ENCODE measurements around the gene HIBADH.

Gene HIBADH

DNA sequence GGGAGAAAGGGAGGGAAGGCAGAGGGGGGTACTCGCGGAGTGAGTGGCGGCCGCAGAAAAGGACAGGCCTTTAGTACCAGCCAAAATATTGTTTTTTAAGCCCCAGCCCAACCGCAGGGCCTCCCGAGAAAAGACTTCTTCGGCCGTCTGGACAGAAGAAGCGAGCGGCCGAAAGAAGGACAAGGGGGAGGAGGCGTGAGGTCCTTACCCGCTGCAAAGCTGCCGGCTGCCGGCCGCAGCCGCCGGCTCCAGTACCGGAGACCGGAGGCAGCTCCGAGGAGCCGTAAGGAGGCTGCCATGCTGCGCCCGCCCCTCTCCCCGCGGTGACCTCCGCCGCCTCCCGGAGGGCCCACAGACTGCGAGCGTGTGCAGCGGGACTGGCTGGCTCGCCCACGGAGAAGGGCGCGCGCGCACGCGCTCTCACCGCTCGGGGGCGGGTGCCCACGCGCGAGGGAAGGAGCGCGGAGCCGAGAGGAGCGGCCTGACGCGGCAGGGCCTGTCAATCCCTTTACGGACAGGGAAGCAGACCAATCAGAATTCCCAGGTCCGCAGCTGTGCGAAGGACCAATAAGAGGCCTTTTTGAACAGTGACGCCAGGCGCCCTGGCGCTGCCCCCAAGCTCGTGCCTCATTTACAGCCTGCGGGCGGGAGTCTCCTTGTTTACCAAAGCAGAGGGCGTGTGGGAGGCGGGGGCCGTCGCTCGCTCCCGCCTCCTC, at the start of gene HIBADH:
TSS of gene HIBADH (minus strand) at position 394 of the 716 bp plus-strand sequence. CDS start at position 299, 95 bp downstream.
- DNase-seq: peak; percentile 100

DNA sequence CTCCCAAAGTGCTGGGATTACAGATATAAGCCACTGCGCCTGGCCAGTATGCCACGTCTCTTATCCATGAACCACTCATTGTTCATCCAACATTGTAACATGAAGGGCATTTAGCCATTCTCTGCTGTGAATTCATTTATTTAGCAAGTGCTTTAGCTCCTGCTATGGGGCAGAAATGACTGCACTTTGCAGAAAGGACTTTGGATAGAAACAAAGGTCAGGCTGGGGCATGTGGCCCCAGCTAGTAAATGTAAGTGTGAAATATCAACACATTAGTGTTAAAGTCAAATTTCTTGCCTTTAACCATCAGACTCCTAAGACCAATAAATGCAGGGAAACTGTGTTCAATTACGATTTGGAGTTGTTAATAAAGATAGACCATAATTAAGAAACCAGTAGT, 49.5 kb upstream of the HIBADH start:
- no peak for DNase-seq

DNA sequence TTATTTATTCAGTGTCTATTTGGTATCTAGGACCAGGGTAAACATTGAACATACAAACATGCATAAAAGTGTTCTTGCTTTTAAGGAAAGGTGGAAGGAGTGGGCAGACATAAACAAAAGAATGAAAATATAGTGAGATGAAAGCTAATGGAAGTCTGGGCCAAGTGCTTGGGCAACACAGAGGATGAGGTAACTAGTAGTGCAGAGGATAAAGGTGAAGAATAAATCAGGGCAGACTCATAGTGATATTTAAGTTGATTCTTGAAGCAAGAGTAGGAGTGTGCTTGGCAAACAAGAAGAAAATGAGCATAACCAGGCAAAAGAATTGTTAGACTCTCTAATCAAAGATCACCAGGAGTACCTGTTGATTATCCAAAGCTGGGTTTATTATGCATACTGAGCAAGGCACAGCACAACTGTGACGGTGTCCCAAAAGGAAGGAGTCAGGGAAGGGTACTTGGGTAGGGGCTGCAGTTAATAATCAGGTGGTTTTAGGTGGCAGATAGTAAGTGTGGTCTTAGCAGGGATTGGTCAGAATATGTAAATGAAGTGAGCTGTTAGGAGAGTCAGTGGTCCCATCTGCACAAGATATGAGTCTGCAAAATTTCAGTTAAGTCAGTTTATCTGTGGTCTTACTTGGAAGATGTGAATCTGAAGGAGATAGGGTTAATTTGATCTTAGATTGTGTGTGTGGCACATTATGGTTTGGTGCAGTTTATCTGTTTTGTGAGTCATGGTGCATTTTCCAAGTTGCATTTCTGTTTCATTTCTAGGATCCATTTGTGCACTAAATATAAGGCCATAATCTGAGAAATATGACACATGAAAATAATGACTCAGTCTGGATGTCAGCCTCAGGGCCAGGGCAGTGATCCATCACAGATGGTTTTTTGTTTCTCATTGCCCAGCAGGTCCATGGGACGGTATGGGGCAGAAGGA, 46.7 kb upstream of the HIBADH start:
- DNase-seq: no peak

DNA sequence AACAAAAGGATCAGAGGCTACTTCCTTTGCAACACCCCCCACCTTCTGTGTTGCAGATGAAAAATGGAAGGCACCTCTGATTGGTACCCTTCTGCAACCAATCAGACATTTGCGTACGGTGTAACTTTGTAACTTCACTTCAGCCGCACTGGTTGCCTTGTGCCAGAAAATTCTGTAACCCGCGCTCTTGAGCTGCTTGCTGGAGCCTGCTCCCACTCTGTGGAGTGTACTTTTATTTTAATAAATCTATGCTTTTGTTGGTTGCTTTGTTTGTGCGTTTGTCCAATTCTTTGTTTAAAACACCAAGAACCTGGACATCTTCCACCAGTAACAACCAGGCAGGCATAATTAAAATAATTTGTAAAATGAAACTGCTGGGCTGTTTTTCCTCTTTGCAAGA, 45.8 kb upstream of the HIBADH start:
- no peak for DNase-seq

DNA sequence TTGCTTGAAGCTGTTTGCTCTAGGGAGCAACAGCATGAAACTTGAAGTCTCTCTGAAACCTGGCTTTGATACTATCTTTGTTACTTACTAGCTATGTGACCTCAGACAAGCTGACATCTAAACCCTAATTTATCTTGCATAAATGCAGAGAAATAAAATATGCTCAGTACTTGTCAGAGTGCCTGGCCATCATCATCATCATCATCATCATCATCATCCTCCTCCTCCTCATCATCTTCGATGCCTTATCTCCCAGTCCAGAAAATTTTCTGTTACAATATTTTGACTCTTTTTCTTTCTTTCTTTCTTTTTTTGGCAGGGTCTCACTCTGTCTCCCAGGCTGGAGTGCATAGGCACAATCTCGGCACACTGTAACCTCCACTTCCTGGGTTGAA, 42.5 kb upstream of the HIBADH start:
- no peak for DNase-seq

DNA sequence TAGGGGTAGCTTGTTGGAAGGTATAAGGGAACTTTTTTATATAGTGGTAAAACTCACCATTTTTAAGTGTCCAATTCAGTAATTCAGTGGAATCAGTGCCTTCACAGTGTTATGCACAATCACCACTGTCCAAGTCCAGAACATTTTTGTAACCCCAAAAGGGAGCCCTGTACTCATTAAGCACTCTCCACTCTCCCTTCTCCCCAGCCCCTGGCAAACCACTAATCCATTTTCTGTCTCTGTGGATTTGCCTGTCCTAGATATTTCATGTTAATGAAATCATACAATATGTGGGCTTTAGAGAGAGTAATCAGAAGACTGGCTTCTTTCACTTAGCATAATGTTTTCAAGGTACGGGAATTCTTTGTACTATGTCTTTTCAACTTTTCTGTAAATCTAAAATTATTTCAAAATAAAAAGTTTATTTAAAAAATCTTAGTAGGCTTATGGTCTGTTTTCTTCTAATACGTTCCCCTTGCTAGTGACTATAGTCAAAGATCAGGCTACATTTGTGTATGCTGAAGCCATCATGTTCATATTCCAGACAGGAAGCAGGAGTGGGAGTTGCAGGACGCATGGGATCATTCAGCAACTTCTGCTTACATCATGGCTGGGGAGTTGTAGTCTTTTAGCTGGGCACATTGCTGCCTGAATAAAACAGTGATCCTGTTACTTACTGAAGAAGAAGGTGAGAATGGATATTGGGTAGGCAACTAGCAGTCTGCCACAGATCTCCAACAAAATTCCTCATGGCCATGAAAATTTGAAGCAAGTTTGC, 41.9 kb upstream of the HIBADH start:
- DNase-seq: no peak

DNA sequence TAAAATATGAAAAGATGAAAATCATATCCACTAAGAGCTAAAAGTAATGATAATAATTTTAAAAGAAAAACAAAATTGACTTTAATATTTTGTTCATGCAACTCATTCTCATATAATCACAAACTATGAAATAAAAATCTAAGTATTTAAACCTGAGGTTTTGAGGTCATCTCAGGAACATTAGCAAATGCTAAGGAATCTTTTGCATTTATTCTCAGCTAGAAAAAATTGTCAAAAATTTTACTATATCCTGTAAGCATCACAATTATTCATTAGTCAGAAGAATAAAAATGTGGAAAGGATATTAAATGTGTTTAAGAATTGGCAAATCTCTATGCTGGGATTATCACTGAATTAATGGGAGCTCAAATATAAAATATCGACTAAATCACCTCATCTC, 40.5 kb upstream of the HIBADH start:
- no peak for DNase-seq

DNA sequence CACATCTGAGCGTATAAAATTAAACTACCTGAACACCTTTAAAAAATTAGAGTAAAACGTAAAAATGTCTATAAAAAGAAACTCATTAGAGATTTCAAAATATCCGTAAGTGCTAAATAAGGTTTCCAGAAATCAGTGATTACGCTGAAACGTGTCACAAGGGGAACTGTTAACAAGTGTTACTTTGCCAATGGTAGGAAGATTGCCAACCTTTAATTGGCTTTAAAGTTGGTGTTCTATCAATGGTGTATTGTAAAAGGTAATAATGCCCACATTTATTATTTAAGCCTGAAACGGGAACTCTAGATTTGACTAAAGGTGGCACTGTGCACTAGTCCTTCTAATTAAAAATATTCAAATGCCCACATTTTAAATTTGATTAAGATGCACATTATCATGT, 37.8 kb upstream of the HIBADH start:
- no peak for DNase-seq

DNA sequence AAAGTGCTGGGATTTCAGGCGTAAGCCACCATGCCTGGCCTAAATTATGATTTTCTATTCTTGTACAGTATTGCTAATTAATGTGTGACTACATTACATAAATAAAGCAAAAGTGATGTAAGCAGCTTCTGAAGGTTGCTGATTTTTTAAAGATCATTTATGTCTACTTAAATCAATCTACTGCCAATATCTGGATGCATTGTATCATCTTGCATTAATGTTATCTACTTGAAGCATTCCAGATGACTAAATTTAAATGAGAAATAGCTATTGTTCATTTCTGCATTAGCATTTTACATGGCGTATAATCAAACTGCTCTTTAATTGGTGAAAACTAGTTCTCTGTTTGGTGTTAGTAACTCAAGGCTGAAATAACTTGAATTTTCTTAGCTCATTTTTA, 37.1 kb upstream of the HIBADH start:
- DNase-seq: no peak

DNA sequence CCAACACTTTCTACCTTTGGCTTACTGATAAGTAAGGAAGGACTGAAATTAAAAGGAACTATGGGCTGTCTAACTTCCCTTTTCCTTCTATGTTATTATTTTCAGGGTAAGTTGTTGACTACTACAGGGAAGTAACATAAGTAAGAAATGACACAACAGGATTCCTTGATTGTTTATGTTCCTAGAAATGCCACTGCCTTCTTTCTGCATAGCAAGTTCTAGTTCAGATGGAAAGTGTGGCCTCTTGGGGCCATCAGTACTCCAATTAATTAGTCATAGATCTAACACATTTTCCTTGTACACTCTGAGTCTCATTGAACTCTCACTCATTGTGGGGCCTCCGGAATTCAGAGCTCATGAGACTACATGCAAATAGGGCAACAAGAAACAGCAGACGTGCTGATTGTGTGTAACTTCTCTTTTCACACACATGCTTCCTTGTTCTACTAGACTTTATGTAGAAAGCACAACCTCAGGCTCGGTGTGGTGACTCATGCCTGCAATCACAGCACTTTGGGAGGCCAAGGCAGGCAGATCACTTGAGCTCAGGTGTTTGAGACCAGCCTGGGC, 35.3 kb upstream of the HIBADH start:
- DNase-seq: no peak

DNA sequence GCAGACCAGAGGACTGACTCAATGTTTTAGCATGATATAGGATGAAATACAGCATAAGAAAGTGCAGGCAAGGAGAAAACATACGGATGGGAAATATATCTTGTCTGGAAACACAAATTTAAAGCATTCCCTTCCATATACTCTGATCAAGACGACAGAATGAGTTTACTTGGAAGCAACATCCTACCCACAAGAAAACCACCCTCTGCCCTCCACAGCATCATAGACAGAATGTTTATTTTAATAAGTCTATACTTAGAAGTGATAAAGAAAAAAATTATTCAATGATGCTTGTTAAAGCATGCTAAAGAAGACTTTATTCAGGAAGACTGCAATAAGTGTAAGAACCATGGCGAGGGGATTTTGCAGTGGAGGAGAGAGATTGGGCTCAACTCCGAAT, 32.4 kb upstream of the HIBADH start:
- DNase-seq: no peak

DNA sequence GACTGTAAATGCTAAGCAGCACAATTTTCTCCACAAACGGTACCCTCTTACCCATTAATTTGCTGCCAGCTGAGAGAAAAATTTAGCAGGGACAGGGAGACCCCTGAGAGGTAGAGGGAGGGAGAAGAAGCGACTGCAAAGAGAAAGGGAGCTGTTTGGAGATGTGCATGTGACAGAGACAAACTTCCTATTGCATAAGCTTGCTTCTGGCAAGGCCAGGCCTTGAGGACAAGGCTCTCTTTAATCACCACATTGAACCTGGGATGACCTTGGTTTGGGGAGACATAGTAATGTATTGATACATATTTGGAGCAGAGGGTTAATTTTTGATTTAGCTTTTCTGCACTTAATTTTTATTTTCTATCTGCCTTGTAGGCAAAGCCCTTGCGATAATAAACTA, 31.1 kb upstream of the HIBADH start:
- DNase-seq: no peak

DNA sequence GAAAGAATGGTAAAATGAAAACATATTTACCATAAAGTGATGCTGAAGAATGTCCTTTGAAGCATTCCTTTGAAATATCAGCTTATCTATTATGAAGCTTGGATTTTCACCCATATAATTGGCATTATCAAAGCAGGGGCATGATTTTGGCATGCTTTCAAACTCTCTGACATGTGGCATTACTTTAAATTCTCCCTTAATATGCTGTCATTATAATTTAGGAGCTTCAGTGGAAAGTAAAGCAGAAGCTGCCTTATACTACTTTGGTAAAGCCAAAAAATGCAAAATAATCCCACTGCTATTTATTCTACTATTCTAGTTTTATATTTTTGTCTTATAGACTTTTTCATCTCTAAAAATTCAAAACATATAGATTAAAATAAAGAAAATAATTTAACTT, 28.0 kb upstream of the HIBADH start:
- DNase-seq: no peak

DNA sequence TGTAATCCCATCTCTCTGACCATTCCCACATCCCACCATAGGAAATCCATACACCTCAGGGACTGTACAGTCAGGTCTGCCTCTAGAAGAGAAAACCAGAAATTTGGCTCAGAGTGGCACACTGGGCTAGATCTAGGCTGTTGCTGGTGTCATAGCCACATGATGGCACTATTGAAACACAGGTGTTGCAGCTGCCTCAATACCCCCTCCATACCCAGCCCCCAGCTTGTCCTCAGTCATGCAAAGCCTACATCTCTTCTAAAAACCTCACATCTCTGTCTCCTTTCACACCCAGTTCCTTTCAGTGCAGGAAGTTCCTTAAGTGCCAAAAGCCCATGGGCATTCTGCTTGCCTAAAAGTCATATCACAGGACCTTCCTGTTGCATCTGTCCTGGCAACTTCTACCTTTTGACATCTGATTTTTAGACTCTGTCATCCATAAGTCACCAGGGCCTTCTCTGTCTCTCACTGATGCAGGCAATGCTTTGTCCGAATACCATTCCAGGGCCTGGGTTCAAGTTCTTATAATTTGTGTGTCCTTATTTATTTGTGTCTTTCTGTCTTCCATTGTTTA, 27.0 kb upstream of the HIBADH start:
- no peak for DNase-seq

DNA sequence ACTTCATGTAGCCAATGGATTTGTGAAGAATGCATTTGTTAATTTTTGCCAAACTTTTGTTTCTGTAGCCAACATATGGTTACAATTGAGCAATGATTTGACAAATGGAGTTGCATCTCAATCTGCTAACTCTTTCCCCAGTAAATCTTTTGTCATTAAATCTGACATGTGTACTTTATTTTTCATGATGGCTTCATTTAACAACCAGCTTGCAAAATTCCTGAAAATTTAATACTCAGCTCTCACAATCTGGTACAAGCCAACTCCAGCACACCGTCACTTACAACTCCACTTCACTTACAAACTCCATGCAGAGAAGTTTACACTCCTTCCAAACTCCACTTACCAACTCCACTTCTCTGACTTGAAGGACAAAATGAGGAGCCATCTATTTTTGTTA, 26.5 kb upstream of the HIBADH start:
- DNase-seq: no peak

DNA sequence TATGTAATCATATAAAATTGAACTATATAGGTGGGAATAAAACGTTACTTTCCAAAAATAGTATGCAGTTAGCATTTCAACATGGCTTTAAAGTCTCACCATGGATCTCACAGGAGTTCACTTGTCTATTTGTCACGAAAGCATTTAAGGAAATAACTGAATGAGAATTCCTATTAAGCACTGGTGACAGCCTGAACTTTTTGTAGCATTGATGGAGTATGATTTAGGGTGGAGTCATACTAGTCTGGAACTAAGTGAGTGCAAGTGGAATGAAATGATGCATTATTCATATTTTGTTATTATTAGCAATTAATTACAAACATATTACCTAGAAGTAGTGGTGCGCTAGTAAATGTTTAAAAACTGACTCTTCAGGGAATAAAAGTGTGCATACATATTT, 26.0 kb upstream of the HIBADH start:
- DNase-seq: no peak

DNA sequence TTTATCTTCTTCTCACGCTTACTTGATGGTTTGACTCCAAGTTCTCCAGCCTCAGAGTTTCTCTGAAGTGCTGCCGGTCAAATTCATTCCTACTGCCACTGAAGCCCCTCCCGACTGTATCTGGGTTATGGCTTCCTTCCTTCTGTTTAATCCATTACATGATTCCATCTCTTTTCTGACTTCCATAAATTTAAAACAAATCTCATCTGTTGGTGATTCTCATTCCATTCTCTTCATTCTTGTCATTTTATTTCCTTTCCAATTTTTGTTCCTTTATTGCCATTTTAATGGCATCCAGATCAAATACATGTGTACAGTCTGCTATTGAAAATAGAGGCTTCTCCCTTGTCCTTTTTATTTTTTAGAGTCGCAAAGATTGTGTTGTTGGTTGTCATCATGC, 25.4 kb upstream of the HIBADH start:
- no peak for DNase-seq

DNA sequence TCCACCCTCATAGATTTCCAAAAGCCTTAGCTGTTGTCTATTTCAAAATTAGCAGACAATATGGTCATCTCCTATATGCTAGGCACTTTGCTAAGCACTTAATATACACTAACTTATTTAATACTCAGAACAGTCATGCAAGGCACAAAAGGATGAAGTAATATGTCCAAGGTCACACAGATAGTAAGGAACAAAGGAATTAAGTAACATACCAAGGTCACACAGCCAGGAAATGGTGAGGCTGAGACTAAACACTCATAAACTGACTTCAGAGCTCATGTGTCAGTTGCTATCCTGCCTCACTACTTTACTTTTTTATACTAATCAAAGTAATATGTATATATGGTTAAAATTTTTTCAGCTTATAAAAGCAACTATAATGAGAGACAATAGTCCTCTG, 23.6 kb upstream of the HIBADH start:
- no peak for DNase-seq

DNA sequence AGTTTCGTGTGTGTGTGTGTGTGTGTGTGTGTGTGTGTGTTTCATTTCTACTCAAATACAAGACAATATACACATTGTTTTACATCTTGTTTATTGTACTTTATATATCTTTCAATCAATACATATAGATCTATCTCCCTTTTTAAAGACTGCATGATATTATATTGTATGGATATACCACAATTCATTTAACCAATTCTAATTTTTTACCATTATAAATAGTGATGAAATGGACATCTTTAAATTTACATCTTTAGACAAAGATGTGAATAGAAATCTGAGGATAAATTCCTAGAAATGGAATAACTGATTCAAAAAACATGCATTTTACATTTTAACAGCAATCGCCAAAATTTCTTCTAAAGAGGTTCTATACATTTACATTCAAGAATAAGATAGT, 23.2 kb upstream of the HIBADH start:
- DNase-seq: no peak

DNA sequence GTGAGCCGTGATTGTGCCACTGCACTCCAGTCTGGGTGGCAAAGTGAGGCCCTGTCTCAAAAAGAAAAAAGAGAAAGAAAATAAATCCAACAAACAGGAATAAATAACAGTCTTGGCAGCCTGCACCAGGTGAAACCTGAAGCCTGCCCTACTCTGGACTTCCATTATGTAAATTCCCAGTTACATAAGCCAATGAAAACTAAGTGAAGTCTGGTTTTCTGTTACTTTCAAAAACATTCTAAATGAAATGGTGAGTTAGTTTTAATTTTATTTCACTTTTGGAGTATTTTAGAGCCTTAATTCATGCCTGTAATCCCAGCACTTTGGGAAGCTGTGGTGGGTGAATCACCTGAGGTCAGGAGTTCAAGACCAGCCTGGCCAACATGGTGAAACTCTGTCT, 22.5 kb upstream of the HIBADH start:
- DNase-seq: no peak

DNA sequence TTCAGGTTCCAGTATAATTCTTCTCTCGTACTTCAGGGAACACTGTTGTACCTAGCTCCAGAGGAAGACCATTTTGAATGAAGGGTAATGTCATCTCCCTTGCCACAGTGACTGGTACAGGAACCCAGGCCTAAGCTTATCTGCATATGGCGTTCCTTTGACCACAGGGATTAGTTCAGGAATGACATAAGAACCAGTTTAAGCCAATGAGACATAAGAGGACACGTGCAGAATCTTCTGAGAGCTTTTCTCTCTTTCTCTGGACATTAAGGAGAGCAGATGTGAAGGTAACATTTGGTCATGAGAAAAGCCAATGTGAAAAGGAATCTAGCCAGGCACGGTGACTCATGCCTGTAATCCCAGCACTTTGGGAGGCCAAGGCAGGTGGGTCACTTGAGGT, 21.8 kb upstream of the HIBADH start:
- no peak for DNase-seq

DNA sequence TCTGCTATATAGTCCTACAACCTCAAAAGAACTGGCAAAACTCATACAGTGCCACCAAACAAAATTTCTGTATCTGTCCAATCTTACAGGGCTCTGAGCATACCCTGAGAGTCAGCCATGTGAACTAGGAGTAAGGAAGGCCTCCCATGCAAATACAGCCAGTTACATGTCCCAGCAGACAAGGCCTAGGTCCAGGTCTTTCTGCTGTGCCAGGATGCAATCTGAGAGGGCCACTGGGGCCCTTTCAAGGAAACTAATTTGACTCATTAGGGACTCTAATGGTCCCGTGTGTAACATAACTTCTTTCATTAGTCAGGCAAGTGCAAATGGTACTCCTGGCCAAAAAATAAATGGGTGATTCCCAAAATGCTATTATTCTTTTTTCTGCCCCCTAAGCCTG, 17.9 kb upstream of the HIBADH start:
- DNase-seq: no peak

Data from right hindlimb (tissue), 1 donor.